ENCODE data around the gene FAM124A.

GRCh38 chr13:51303882-51304281 is 81.7 kb downstream of the FAM124A start:
- TF ChIP-seq POLR2AphosphoS5 (IDR thresholded peaks at IDR 0.05) (no peak), CTCF (IDR thresholded peaks at IDR 0.05) (no peak), POLR2A (IDR thresholded peaks at IDR 0.05) (no peak)

Data from upper lobe of left lung (tissue), 4 donors.